HG03280 (cell line): ENCODE results near the gene HIVEP3.

Source experiments
- ATAC-seq: cut with Tn5 transposase; IDR thresholded peaks from one replicate; pipeline ENCODE4 v1.9.1; 2021; ENCODE audit warnings: mild to moderate bottlenecking, moderate library complexity; ENCODE audit not compliant: unreplicated experiment

Gene HIVEP3

DNA sequence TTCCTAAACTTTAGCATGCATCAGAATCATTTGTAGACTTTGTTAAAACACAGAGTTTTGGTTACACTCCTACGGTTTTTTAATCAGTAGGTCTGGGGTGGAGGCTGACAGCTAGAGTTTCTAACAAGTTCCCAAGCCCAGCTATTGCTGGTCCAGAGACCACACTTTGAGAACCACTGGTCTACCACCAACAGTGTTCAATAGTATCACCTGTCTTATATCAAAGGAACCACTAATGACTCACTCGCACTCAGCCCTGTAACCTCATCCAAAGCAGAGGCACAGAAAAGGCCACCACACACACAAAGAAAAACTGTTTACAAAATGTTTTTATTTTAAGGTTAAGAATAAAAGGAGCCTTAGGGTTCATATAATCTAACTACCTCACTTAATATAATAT, 68.7 kb downstream of the HIVEP3 start:
- no peak for ATAC-seq

DNA sequence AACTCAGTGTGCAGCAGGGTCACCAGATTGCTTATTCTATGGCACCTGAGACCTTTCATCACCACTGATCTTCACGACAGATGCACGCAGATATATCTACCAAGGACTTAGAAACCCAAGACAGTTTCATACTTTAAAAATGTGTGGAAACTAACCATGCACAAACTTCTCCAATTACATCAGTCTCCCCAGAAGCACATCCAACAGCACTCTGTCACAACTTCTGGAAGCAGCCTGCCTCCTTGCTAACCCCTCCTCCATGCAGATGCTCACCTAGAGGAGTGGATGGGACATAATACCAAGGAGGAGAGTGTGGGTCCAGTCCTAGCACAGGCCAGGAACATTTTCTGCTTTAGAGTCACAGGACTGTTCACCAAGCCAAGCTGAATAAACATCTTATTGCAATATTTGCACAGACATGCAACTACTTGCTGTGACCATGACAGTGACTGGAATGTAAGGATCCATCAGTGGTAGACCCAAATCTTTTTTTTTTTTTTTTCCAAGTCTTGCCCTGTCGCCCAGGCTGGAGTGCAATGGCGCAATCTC, 69.4 kb downstream of the HIVEP3 start:
- no peak for ATAC-seq

DNA sequence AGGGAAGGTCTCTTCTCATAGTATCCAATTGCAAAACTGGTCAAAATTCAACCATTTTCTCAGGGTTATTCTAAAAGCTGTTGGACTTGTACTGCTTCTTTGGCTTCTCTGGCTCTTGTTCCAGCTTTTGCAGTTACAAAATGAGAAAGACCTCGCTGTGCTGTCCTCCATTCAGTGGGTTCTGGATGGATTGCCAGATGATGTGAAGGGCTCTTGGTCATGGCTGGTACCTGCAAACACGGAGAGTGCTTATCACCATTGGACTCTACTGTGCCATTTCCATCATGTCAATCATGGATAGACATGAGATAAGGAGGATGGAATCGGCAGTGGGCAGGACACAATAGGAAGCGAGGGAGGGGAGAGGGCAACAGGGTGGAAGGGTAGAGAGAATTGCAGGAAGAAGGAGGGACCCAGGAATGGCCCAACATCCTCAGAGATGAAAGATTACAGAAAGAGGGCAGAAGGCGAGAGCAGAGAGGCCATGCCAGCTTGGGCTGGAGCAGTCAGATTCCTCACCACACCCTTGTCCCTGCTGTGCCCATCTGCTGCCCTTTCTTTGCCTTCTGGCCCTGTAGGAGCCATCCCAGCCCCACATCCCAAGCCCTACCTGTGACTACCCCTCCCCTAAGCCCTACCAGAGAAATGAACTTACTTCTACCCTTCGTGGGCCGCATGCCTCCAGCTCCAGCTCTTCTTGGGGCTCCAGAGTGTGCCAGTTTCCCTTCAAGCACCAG, 70.3 kb downstream of the HIVEP3 start:
- no peak for ATAC-seq

DNA sequence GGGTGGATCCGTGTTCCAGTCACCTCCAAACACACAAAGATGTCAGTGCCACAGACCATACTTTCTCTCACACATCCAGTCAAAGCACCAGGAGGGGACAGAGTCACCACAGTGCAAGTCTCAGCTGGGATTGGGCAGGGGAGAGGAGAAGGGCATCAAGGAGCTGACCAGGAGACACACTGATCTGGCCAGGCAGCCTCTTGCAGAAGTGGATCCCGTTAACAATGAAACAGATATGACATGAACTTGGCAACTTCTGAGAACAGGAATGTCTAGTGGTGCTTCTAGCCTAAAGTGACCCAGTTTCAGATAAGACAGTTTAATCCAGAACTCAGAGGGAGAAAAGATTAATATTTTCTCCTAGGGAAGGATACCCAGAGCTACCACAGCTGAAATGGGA, 71.0 kb downstream of the HIVEP3 start:
- no peak for ATAC-seq

DNA sequence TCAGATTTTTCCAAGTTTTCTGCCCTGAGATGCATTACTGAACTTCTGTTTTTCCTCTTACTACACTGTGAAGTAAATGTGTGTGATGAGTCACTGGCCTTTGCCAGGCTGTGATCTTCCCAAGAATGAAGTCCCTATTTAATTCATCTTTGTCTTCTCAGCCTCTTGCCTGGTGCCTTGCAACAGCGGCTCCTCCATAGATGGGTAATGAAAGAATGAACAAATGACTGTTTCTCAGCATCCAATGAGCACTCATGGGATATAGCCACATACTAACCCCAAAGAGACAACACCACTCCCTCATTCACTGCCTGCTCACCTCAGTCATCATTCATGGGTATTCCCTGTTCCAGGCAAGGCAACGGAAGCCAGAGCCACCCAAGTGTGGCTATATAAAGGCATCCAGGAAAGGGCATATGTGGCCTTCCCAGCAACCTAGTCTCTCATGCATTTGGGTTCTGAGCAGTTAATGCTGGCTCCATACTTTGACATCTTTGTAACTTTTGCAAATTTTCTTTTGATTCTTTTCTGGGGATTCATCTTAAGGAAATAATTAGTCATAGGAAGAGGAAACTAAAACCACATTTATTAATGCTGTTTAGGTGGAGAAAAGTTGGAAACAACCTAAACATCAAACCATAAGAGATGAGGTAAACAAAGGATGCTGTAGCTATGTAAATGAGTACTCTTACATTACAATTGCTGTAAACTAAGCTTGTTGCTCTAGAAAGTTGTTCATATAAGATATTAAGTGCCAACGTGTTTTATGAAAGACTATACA, 71.9 kb downstream of the HIVEP3 start:
- ATAC-seq, result no peak

DNA sequence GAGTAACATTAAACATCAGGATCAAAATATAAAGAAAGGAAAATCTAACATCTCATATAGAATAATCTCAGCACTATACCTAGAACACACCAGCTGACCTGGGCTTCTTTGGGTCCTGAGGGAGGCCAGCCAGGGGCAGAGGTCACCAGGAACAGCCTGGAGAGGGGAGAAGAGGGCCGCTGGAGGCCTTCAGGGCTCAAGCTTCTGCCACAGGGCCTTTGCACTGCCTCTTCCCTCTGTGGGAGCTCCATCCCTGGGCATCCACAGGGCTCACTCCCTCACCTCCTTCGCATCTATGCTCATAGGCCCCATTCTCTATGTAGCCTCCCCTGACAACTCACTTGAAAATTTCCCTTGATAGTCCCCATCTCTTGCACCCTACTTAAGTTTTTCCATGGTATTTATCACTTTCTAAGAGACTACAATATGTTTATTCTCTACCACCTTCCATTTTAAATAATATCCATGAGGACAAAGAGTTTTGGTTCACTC, 73.9 kb downstream of the HIVEP3 start:
- ATAC-seq, result no peak

DNA sequence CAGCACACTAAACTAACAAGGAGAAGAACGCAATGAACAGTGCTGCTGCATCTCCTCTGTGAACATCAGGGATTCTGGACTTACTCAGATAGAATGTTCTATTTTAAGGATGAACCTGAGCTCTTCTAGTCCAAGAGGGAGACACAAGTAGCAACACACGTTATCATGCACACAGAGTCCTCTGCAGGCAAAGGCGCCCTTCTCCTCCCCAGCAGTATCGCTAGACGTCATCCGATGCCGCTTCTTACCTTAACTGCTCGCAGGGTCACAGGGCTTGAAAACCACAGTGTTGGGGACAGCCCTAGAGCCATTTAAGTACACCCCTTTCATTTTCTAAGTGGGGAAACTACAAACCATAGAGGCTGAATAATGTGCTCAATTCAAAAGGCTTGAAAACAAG, 74.5 kb downstream of the HIVEP3 start:
- ATAC-seq, result no peak

DNA sequence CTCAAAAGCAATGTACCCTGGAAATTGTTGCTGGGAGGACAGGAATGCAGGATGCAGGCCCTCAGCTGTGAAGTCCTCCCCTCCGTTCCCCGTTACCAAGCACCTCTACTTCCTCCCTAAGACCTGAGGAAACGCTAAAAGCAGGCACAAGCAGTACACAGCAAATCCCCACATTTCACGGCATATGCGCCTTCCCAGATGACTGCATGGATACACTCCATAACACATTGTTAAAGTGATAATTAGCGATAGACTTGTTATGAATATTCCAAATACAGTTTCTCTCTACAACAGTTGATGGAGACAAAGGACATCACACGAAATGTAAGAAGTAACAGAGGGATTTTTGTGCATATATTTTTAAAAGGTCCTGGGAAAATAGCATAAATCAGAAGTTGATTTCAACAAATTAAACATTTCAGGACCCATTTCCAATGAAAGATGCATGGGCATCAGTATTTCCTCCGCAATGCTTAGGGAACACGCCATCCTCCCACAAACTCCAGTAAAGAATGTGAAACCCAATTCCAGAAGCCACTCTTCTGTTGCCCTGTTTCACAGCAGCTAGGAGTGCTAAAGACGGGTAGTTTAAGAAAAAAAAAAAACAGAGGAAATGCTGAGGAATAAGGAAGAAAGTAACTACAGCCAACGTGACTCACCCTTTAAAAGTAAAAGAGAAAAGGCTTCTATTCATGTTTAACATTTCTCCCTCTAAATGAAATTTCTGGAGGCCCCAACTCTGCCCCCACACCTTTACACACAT, 75.5 kb downstream of the HIVEP3 start:
- ATAC-seq, result no peak

DNA sequence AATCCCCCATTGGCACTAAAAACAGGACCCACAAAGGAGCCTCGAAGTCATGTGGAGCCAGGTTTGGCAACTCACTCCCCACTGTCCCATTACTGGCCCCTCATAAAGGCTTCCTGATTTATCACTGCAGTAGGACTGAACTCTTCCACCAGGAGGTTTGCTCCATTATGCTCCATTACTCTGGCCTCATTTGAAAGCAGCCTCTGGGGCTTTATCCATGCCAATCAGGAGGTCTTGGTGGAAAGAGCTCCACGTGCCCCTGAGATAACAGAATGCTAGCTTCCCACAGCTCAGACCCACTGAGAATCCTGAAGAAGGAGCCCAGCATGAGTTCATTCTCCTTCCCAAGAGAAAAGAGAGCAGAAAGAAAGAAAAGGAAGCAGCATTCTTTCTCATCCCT, 76.4 kb downstream of the HIVEP3 start:
- no peak for ATAC-seq

DNA sequence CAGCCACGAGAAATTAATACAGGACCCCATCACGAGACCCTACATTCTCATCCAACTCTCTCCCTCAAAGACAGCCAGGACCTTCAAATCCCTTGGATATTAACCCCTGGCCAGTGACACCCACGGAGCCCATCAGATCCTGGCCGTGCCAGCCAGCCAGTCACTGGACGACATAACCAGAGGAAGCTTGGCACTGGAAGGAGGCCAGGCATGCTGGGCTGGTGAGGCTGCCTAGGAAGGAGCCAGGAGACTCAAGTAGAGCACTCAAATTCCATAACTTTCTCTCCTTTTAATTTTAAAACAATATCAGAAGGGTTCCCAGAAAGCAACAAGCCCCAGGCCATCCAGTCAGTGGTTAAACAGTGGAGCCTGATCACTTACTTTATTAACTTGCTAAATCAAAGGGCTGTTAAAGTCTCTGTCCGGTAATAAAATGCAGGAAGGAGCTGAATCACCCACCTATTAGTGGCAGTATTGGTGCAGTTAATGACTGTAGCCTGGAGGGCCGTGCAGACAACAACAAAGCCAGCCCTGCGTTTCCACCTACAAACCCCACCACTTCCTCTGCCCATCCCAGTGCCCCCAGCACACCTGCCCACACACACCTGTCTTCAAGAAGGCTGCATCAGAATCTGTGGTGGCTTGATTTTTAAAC, 78.0 kb downstream of the HIVEP3 start:
- ATAC-seq, result no peak

DNA sequence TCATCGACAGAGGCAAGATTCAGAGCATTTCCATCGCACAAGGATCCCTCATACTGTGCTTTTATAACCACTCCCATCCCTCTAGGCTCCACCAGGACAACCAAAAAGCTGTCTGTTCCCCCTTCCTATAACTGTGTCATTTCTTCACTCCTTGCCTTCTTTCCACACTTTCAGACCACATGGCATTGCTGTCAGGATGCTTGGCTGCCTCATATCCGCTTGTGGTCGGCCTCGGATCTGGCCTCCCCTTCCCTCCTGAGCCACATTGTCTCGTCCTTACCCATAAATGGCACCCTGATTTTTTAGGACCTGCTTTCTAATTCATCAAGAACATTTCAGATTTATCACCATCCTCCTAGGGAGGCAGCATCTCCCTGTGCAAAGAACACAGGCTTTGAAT, 80.5 kb downstream of the HIVEP3 start:
- no peak for ATAC-seq

DNA sequence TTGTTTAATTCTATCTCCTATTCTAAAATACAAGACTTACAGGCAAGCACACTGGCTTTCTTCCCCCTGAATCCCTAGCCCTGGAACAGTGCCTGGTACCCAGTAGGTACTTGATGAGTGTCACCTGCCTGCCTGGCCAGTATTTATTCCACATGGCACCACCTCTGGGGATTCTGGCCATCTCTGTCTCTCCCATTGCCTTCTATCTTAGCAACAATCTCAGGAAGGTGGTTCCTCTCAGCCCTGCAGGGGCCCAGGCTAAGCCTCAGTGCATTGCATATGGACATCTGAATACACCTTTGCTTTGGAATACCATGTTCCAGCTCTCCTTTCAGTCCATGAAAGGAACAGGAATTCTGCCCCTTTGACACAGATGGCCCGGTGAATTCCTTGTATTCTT, 81.0 kb downstream of the HIVEP3 start:
- ATAC-seq, result no peak

DNA sequence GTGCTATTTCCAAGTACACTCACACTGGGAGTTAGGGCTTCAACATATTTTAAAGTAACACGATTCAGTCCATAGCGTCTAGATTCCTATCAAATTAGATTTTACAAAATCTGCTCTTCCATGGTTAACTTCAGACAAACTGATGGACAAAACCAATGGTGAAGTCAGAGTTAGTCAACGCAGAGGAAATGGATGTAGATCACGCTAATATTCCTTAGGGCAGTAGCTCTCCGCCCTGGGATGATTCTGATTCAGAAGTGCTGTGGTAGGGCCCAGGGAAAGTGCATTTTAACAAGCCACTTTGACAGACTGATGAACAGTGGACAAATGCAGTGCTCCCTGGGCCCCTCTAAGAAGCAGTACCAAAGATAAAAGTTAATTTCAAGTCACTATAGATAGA, 83.2 kb downstream of the HIVEP3 start:
- no peak for ATAC-seq

DNA sequence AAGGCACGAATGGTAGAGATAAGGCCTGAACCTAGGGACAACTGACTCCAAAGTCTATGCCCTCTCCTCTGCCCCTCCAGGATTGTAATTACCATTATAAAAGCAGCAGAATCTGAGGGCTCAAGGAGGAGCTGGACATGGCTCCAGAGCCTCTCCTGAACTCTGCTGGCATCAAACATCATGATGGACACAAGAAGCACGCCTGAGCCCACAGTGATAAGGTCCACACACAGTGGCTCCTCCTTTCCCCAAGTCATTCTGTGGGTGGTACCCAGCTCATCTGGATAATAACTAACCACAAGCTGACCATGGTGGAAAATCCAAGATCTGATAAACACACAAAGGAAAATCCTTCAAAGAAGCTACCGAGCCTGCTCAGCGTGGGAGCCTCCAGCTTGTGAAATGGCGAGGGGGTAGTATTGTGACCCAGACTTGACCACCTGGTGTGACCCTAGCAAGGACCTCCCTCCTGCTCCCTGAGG, 85.2 kb downstream of the HIVEP3 start:
- ATAC-seq, result no peak

DNA sequence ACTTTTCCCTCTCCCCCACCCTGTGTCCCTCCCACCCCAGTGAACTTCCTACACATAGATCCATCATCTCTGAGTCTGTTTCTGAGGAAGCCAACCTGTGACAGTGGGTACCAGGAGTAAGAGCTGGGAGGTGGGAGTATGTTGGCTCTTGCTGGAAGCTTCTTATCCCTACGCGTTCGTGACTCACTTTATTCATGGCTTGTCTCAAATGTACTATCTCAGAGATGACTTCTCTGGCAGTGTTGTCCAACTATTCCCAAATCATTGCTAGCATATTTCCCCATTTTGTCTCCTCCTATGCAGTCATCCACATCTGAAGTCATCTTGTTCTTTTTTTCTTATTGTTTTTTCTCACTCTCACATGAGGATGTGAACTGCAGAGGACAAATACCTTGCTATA, 88.0 kb downstream of the HIVEP3 start:
- ATAC-seq, result no peak

DNA sequence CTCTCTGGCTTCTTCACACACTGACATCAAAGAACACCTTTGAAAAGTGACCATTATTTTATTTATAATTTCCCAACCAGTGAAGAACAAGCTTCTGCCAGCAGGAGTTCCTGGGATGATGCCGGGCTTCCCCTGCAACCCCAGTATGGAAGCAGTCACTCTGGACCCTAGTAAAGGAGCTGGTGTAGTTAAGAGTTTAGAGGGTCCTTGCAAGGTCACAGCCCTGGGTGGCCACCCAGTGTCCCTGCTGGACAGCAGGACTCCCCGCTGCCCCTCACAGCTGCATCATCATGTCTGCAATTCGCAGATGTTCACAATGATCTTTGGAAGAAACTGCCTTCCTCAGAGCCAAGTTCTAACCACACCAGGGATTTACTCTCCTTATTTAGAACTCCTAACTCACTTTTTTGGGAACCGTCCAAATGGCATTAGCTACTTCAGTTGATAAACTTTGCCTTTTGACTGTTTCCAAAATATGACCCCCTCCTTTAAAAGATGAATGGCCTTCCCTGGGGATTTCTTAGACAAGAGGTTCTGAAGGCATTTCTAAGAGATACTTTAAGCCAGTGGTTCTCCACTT, 90.6 kb downstream of the HIVEP3 start:
- ATAC-seq, result no peak

DNA sequence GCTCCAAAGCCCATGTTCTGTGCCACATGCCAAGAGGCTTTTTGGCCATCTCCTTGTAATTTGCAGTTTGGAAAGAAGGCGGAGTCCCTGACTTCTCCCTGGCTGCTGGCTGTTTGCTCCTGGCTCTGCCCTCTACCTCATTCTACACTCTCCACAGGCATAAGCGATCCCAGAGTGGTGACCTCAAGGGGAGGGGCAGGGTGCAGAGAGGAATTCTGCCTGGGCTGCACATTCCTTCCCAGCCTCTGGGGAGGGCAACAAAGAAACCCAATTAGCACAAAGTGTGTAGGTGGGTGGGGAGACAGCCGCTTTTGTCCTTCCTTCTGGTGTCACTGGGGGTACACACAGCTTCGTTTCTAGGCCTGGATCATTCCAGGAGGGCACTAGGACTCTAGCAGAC, 95.3 kb downstream of the HIVEP3 start:
- no peak for ATAC-seq

DNA sequence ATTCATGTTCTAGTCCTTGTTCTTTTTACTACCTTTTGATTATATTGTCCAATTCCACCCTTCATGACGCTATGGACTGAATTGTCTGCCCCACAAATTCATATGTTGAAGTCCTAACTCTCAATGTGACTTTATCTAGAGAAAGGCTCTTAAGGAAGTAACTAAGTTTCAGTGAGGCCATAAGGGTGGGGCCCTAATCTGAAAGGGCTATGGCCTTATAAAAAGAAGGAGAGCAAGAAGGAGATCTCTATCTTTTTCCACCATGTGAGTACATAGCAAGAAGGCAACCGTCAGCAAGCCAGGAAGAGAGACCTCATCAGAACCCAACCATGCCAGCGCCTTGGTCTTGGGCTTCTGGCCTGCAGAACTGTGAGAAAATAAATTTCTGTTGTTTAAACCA, 95.9 kb downstream of the HIVEP3 start:
- no peak for ATAC-seq

DNA sequence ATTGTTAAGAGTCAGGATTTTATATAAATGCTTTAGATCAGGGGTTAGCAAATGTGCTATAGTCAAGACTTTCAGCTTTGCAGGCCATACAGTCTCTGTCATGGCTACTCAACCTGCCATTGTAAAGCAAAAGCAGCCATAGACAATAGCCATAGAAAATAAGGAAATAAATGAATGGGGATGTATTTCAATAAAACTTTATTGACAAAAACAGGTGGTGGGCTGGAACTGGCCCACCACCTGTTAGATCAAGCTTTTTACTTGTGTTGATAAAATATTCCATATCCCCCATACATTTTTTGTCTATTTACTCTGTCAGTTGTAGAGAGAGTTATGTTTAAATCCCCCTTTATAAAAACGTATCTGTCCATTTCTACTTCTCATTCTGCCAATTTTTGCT, 98.9 kb downstream of the HIVEP3 start:
- ATAC-seq, result no peak

DNA sequence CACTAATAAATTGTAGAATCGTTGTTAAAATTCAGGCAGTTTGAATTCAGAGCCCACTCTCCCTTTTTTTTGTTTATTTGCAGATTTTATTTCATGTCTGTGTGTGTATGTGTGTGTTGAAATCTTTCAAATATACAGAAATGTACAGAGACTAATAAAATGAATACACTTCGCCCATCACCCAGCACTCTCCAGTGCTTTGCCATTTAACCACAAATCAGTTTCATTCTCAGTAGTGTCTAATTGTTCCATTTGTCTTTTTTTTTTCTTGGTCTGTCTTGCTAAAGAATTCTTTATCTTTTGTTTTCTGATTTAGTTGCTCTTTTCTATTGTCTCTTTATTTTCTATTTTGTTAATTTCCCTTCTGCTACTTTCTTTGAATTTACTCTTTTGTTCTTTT, 99.7 kb downstream of the HIVEP3 start:
- no peak for ATAC-seq
